Raji (cell line): ENCODE results near the gene LCK.
A peak's percentile ranks its signal among the peaks of the same experiment; 100 is the strongest.

ENCODE experiments used
- POLR2A ChIP-seq: IDR thresholded peaks from 2 replicates; pipeline ENCODE4 v1.6.1; 2011; ENCODE audit warnings: low read depth, low read length, control low read depth; ENCODE audit not compliant: insufficient read depth

LCK gene

GRCh38 chr1:32249831-32250525 lies 1.1 kb upstream of the LCK start:
- peak; percentile 57 for TF ChIP-seq POLR2A

GRCh38 chr1:32255072-32256071 lies 4.3 kb downstream of the LCK start:
- TF ChIP-seq POLR2A = no peak

GRCh38 chr1:32256473-32257226 lies 5.6 kb downstream of the LCK start:
- no peak for TF ChIP-seq POLR2A

GRCh38 chr1:32257227-32257508 lies 6.1 kb downstream of the LCK start:
- TF ChIP-seq POLR2A = no peak

- no peak for TF ChIP-seq POLR2A
These were observed 12.7 kb downstream of the LCK start for GRCh38 chr1:32263744-32264143.

GRCh38 chr1:32265846-32266245 lies 14.8 kb downstream of the LCK start:
- no peak for TF ChIP-seq POLR2A

GRCh38 chr1:32266921-32267591 lies 16.0 kb downstream of the LCK start:
- TF ChIP-seq POLR2A = no peak

- TF ChIP-seq POLR2A = no peak
These were observed 18.7 kb downstream of the LCK start for GRCh38 chr1:32269744-32270143.

GRCh38 chr1:32272557-32273390 lies 21.7 kb downstream of the LCK start:
- no peak for TF ChIP-seq POLR2A

GRCh38 chr1:32273391-32274208 lies 22.5 kb downstream of the LCK start:
- TF ChIP-seq POLR2A = peak; percentile 45; the same call in 1 of the 2 replicates

- TF ChIP-seq POLR2A = no peak
These were observed 23.7 kb downstream of the LCK start for GRCh38 chr1:32274646-32275340.

- no peak for TF ChIP-seq POLR2A
These were observed 24.4 kb downstream of the LCK start for GRCh38 chr1:32275424-32275823.
